HG03558 (cell line): ENCODE data around the gene MYBPC2.

Source experiments
- ATAC-seq: cut with Tn5 transposase; IDR thresholded peaks from one replicate; pipeline ENCODE4 v1.9.1; 2021; ENCODE audit warnings: moderate number of reproducible peaks; ENCODE audit not compliant: unreplicated experiment; ENCODE audit errors: extremely low read depth

Gene MYBPC2

GRCh38 chr19:50512112-50512998 lies 79.7 kb downstream of the MYBPC2 start:
- ATAC-seq, result no peak

DNA sequence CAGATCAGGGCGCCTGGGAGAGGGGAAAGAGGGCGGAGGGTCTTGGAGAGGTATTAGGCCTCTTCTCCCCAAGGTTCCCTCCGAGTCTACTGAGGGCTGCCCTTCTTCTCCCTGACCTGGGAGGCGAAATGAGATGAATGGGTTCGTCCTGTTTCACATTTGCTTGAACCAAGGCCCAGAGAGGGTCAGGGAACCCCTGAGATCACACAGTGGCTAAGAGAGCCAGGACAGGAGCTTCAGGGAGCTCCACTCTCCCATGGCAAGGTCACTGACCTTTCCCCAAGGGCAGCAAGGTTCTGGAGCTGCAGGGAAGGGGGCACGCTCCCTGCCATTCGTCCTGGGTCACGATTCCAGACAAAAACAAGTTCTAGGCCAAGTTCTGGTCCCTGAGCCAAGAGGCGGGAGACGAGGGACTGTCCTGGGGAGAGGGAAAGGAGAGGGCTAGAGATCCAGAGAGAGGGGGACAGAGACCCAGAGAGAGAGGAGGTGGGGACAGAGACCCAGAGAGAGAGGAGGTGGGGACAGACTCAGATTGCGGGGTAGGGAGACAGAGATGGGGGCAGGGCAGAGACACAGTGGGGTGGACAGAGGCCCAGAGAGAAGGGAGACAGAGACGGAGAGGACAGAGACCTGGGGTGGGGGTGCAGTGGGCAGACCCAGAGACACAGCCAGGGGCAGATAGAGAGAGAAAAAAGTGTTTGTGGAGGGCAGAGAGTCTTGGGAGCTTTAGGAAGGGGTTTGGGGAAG lies 80.5 kb downstream of the MYBPC2 start:
- no peak for ATAC-seq

GRCh38 chr19:50513746-50514345 lies 81.2 kb downstream of the MYBPC2 start, which contains the start of gene ASPDH:
Gene ASPDH, minus strand, starts transcription at chr19:50513913. Its CDS starts 90 bp downstream, at chr19:50513823.
- no peak for ATAC-seq

GRCh38 chr19:50514346-50515167 lies 81.9 kb downstream of the MYBPC2 start:
- no peak for ATAC-seq

GRCh38 chr19:50515168-50515561 lies 82.5 kb downstream of the MYBPC2 start:
- no peak for ATAC-seq
